ENCODE data around the gene DEFB113. TPM values are rescaled to one million over a fixed set of nuclear protein-coding genes. Genes with fewer than 3 reads are reported as not detected.
A peak's percentile ranks its signal among the peaks of the same experiment; 100 is the strongest.

The DEFB113 gene
- total RNA-seq, 1 donor from 2014 or later: not detected

DNA sequence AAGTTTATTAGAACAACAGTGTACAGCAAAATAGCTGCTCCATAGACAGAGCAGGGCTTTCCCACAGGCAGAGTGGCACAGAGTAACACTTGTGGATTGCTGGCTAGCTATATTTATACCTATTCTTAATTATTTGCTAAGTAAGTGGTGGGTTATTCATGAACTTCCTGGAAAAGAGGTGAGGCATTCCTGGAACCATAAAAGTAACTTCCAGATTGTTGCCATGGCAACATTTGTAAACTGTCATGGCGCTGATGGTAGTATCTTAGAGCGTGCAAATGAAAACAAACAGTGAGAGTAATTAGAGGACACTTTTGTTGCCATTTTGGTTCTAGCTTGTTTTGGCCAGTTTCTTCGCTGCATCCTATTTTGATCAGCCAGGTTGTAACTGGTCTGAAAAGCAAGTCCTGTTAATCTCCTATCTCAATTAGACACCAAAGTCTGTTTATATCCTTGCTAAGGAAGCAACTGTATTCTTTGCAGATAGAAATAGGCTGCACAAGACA lies 29.4 kb downstream of the DEFB113 start:
- peak; percentile 2 for DNase-seq (ENCODE audit: low read depth)
- no peak overlapping the region for H3K4me3 ChIP-seq (ENCODE audit: low read depth, low read length)
- TF ChIP-seq, protein P1, sequence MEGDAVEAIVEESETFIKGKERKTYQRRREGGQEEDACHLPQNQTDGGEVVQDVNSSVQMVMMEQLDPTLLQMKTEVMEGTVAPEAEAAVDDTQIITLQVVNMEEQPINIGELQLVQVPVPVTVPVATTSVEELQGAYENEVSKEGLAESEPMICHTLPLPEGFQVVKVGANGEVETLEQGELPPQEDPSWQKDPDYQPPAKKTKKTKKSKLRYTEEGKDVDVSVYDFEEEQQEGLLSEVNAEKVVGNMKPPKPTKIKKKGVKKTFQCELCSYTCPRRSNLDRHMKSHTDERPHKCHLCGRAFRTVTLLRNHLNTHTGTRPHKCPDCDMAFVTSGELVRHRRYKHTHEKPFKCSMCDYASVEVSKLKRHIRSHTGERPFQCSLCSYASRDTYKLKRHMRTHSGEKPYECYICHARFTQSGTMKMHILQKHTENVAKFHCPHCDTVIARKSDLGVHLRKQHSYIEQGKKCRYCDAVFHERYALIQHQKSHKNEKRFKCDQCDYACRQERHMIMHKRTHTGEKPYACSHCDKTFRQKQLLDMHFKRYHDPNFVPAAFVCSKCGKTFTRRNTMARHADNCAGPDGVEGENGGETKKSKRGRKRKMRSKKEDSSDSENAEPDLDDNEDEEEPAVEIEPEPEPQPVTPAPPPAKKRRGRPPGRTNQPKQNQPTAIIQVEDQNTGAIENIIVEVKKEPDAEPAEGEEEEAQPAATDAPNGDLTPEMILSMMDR (conservative IDR thresholded peaks at IDR 0.05; ENCODE audit: low read depth, low read length): no peak

DNA sequence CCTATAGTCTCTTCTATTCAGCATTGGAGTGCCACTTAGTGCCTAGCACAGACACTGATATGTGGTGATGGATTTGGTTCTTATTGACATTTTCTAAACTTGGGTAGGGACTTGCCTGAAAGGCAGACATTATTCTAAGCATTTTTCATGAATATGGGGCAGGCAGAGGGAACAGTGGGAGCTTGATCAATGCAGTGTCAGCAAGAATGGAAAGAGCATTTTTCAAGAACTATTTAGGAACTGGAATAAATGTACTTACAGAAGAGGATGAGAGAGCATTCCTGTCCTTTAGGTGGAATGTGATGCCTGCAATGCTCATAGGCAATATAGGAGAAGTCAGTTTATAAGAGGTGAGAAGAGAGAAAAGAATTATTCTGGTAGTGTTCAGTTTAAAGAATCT lies 31.6 kb downstream of the DEFB113 start:
- no peak for DNase-seq (ENCODE audit: low read depth)
- H3K4me3 ChIP-seq (ENCODE audit: low read depth, low read length): no peak overlapping the region
- TF ChIP-seq, protein P1 (conservative IDR thresholded peaks at IDR 0.05; ENCODE audit: low read depth, low read length): no peak

DNA sequence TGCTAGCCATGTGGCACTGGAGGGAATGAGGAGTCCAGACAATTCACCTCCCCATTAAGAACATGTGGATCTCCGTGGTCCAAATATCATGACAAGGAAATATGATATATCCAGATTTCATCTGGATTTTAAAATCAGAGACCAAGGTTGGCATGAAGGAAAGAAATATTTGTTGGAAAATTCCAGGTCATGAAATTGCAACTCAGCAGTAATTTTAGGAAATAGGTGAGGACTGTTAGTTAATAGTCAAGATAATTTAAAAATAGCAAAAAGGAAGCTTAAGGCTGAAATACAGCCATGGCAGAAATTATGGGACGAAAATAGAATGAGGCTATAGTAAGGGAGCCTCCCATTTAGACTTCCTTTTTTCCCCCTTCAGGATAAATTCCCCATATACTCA lies 32.4 kb downstream of the DEFB113 start:
- TF ChIP-seq, protein P1 (conservative IDR thresholded peaks at IDR 0.05; ENCODE audit: low read depth, low read length): no peak

DNA sequence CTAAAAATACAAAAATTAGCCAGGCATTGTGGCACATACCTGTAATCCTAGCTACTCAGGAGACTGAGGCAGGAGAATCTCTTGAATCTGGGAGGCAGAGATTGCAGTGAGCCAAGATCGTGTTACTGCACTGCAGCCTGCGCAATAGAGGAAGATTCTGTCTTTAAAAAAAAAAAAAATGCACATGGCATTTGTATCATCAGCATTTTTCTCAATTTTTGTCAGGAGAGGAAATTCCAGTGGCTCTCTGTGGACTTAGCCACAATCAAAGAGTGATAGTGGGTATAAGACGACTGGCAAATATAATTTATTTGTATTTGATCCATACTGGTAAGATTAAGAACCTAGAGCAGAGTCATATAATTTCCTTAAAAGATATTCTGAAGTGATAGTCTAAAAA lies 34.0 kb downstream of the DEFB113 start:
- no peak overlapping the region for H3K4me3 ChIP-seq (ENCODE audit: low read depth, low read length)
- TF ChIP-seq, protein P1 (conservative IDR thresholded peaks at IDR 0.05; ENCODE audit: low read depth, low read length): no peak
- no peak for DNase-seq (ENCODE audit: low read depth)

More for the DNA sequence above, 32.4 kb downstream of the DEFB113 start:
- no peak for DNase-seq (ENCODE audit: low read depth)
- no peak overlapping the region for H3K4me3 ChIP-seq (ENCODE audit: low read depth, low read length)

DNA sequence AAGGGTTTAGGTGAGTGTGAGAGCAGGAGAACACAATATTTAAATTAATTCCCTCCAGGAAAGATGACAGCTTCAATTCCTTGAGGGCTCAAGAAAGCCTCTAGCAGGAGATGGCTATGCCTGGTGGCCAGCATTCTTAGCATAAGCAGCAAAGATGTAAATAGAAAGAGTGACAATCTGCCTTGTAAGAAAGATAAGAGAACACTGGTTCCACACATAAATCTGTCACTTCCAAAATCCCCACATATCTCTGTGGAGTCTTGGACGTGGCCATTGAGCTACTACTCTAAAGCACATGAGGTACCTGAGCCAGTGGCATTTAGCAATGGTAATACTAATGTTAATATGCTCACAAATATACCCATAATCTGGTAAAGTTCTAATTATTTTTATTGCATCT lies 34.7 kb downstream of the DEFB113 start:
- TF ChIP-seq, protein P1 (conservative IDR thresholded peaks at IDR 0.05; ENCODE audit: low read depth, low read length): no peak
- no peak for DNase-seq (ENCODE audit: low read depth)
- no peak overlapping the region for H3K4me3 ChIP-seq (ENCODE audit: low read depth, low read length)

DNA sequence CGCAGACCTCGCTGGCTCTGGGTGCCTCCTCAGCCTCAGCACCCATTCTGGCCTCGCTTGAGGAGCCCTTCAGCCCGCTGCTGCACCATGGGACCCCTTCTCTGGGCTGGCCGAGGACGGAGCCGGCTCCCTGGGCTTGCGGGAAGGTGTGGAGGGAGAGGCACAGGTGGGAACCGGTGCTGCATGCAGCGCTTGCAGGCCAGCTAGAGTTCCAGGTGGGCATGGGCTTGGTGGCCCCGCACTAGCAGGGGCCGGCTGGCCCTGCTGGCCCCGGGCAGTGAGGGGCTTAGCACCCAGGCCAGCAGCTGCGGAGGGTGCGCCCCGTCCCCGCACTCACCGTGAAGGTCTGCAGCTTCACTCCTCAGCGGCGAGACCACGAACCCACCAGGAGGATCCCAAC lies 35.9 kb downstream of the DEFB113 start:
- no peak overlapping the region for H3K4me3 ChIP-seq (ENCODE audit: low read depth, low read length)
- DNase-seq (ENCODE audit: low read depth): no peak
- TF ChIP-seq, protein P1 (conservative IDR thresholded peaks at IDR 0.05; ENCODE audit: low read depth, low read length): no peak

DNA sequence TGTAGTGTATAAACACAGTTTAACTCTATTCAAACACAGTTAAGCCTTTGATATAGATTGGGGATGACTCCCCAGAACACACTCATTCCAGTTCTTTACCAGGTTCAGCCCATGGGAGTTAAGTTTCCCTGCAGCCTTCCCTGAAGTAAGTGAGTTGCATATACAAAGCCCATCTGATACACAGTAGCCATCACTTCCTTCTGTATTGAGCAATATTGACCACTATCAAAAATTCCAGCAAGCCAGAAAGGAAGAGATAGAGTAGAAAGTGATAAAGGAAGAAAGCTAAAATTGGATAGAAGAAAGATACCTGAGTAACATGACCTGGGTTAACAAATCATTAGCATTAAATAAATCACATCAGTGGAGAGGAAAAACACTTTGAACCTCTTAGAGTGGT lies 40.1 kb downstream of the DEFB113 start:
- TF ChIP-seq, protein P1 (conservative IDR thresholded peaks at IDR 0.05; ENCODE audit: low read depth, low read length): no peak
- DNase-seq (ENCODE audit: low read depth): no peak
- H3K4me3 ChIP-seq (ENCODE audit: low read depth, low read length): no peak overlapping the region

Measured in epithelial cell of proximal tubule (primary cell).